Prostate gland (tissue), 2 donors: ENCODE results near the gene MED27.

ENCODE experiments used
- CTCF ChIP-seq, 4 experiments: fragments of 200-600 bp in 2 of 4; fragments of 450-650 bp in 2 of 4; sonication (generic) in 2 of 4; IDR thresholded peaks; 1 replicate in 3 of 4; 2 replicates in 1 of 4; pipeline ENCODE4 v1.5.1; 2016 to 2019; ENCODE audit warnings: antibody characterized with exemption in 4 of 4, mild to moderate bottlenecking in 2 of 4, moderate library complexity in 2 of 4
- POLR2AphosphoS5 ChIP-seq: sonication (generic); formaldehyde crosslinking; IDR thresholded peaks from one replicate; pipeline ENCODE4 v1.6.1; 2017; ENCODE audit warnings: antibody characterized with exemption

- TF ChIP-seq POLR2AphosphoS5 (no peak), CTCF (IDR thresholded peaks at IDR 0.05) (no peak)
Observed at GRCh38 chr9:132008855-132009812, 70.5 kb downstream of the MED27 start.
